T47D (cell line): ENCODE measurements around the gene NDUFA13.

Experiments
- DNase-seq, 2 experiments: peaks; one replicate each; pipeline versions ENCODE4 v3.0.0 to v3.0.0-alpha.2; 2011 to 2012; ENCODE audit warnings: low read depth in 1 of 2, low spot score in 1 of 2
- JUND ChIP-seq: IDR thresholded peaks from 2 replicates; pipeline ENCODE4 v1.6.1; 2012; ENCODE audit warnings: low read depth
- in situ Hi-C: cut with HindIII; loops from 2 replicates; pipeline ENCODE4 v1.10.0; 2016; ENCODE audit warnings: low sequenced_read_pairs, low pct_unique_long_range_greater_than_20kb

NDUFA13 gene

GRCh38 chr19:19553670-19554069, 37.6 kb downstream of the NDUFA13 start:
- in situ Hi-C loops = no loop called here
- no peak for DNase-seq
- TF ChIP-seq JUND = no peak

GRCh38 chr19:19554074-19555023, 38.3 kb downstream of the NDUFA13 start:
- DNase-seq = peak in 1 of 2 experiments; percentile 51
- in situ Hi-C loops = no loop called here
- TF ChIP-seq JUND = no peak

DNA sequence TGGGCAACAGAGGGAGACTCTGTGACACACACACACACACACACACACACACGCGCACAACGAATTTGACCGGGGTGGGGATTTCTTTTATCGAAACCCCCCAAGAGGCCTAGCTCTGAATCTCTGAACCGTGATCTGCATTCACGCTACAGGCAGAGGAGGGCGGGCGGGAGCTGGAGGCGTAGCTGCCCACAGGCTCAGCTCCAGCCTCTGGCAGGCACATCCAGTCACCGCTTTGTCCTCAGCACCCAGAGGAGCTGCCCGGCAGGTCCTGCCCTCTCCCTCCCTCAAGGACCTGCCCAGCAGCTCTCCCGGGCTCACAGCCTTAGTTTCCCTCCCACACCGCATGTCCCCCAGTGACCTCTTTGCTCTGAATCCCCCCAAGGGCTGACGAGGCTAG, 42.0 kb downstream of the NDUFA13 start:
- in situ Hi-C loops = no loop called here

DNA sequence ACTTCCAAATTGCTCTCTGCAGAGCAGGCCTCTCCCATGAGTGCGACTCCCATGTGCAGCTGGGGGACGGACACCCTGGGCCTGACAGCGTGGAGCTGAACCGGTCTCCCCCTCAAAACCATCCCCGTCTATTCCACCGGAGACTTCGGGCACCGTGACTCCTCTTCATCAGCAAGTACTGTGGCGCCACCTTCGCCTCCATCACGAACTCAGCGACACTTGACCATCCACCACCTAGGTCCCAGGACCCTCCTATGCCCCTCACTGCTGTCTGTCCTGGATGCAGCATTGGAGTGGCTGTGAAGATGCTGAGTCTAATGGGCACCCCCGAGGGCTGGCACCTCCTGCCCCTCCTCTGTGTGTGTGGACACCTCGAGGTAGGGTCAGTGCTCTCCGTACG, 42.6 kb downstream of the NDUFA13 start:
- DNase-seq = no peak
- in situ Hi-C loops = no loop called here
- no peak for TF ChIP-seq JUND

More for the DNA sequence above, 42.0 kb downstream of the NDUFA13 start:
- no peak for TF ChIP-seq JUND
- DNase-seq = no peak

- DNase-seq = no peak
- no peak for TF ChIP-seq JUND
- in situ Hi-C loops = no loop called here
These were observed 43.9 kb downstream of the NDUFA13 start for GRCh38 chr19:19559931-19560330.

DNA sequence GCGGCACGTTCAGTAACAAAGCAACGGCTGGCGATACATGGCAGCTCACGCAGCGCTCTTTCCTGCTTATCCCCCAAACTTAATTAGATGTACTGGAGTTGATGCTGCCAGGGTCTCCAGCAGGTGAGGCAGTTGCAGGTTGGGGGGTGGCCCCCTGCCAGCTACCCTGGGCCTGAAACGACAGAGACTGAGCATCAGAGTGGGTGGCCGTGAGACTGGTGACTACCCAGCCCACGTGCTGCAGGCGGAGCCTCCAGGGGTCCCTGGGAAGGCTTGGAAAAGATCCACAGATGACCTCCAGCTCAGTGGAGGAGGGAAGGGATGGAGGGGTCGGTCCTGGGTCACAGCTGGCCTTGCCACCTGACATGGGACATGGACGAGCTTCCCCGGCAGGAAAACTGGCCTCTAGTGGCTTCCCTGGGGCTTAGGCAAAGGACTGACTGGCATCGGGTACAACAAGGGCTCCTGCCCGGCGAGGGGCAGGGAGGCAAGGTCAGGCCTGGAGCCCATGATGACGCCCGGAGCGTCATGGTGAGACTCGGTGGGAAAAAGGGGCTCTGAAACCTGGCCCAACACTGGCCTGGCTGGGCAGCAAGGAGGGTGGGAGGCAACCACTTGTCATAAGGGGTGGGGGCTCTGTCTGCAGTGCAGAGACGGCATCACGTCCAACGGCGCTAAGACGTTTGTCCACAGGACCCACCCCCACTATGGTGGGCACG, 46.1 kb downstream of the NDUFA13 start:
- DNase-seq = no peak
- in situ Hi-C loops = no loop called here
- no peak for TF ChIP-seq JUND

DNA sequence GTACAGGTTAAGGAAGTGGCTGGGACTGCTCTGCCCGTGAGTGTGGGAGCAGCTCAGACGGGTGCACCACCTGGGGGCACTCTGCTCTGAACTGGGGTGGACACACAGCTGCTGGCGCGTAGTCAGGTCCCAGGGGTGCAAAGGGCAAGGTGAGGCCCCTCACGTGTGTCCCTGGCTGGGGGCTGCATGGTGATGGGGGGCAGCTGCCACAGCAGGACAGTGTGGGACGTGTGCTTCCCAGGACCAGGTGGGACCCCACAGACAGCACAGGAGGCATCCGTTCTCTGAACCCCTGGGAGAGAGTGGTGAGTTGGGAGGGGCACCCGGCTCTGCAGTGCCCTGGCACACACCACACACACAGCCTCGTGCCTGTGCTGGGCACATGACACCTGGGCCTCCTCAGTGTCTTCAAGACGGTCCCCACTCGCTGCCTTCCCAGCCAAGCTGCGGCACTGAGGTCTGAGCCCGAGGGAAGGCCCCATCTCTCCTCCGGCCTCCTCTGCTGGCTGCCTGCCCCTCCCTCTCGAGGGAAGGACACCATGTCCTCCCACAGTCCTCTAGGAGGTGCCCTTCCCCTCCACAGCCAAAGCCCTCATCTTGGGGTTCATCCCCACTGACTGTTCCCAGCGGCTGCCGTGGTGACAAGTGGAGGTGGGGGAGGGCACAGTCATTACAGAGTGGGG, 46.8 kb downstream of the NDUFA13 start:
- no peak for TF ChIP-seq JUND
- no peak for DNase-seq
- in situ Hi-C loops = no loop called here

GRCh38 chr19:19563348-19563848, 47.4 kb downstream of the NDUFA13 start:
- in situ Hi-C loops = no loop called here
- TF ChIP-seq JUND = no peak
- no peak for DNase-seq

GRCh38 chr19:19566306-19566705, 50.3 kb downstream of the NDUFA13 start:
- in situ Hi-C loops = no loop called here
- DNase-seq = no peak

DNA sequence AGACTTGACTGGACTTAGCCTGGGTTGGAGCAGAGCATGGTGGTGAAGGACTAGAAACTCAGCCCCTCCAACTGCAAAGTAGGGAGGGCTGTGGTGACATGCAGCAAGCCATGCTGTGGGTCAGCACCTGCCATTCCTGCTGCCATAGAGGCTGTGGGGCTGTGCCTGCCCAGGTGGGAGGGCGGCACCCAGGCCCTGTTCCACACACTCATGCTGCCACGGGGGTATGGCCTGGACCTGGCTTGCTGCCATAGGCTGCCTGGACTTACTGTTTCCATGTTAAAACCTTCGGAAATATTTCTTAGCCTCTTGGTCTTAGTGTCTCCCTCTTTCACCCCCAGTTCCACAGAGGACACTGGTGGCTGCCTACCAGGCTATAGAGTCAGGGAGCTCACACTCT, 51.4 kb downstream of the NDUFA13 start:
- DNase-seq = no peak
- in situ Hi-C loops = no loop called here
- no peak for TF ChIP-seq JUND

More at GRCh38 chr19:19566306-19566705, 50.3 kb downstream of the NDUFA13 start:
- no peak for TF ChIP-seq JUND

DNA sequence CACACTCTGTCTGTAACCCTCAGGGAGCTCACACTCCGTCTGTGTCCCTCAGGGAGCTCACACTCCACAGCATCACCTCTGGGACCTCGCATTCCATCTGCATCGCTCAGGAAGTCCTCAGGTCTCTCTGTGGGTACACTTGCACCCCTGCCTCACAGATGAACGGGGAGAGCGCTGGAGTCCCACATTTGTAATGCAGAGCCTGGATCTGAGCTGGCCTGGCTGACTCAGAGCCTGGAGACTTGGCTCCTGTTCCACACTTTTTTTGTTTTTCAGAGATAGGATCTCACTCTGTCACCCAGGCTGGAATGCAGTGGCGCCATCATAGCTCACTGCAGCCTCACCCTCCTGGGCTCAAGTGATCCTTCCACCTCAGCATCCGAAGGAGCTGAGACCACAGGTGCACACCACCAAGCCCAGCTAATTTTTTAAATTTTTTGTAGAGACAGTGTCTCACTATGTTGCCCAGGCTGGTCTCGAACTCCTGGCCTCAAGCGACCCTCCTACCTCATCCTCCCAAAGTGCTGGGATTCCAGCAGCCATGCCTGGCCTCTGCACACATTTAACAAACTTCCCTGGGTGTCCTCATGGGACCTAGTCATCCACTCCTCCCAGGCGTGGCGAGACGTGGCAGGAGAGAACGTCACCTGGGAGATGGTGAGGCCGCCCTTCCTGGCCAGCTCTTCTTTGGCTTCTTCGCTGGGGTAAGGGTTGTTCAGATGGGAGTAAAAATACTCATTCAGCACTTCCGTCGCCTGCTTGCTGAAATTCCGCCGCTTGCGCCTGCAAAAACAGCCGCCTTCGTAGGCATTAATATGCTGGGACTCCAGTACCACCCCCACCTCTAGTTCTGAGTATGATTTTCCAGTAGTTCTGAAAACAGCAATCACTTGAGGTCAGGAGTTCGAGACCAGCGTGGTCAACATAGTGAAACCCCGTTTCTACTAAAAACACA, 53.1 kb downstream of the NDUFA13 start:
- in situ Hi-C loops = no loop called here
- TF ChIP-seq JUND = no peak
- peak; percentile 37 to 41 for DNase-seq
